Neural crest cell (in vitro differentiated cells): Measurements from ENCODE around the gene ERC2. TPM values are rescaled to one million over a fixed set of nuclear protein-coding genes. Genes with fewer than 3 reads are reported as not detected.

Experiments
- DNase-seq: peaks from one replicate; pipeline ENCODE4 v3.0.0; 2021; ENCODE audit warnings: low read depth, mixed read lengths, low spot score
- H3K27ac Mint-ChIP-seq: one replicate; pipeline ENCODE4 v1.8.0; 2021; ENCODE audit warnings: mild to moderate bottlenecking, mixed read lengths; ENCODE audit not compliant: unreplicated experiment
- H3K27me3 Mint-ChIP-seq: 2 replicates; pipeline ENCODE4 v1.8.0; 2021; ENCODE audit warnings: low read depth, mild to moderate bottlenecking, mixed read lengths
- H3K36me3 Mint-ChIP-seq: 2 replicates; pipeline ENCODE4 v1.8.0; 2021; ENCODE audit warnings: low read depth, mild to moderate bottlenecking, mixed read lengths
- H3K4me1 Mint-ChIP-seq: 2 replicates; pipeline ENCODE4 v1.8.0; 2021; ENCODE audit warnings: mixed read lengths
- H3K4me3 Mint-ChIP-seq: one replicate; pipeline ENCODE4 v1.8.0; 2021; ENCODE audit warnings: mild to moderate bottlenecking, mixed read lengths
- H3K9me3 Mint-ChIP-seq: 2 replicates; pipeline ENCODE4 v1.8.0; 2021; ENCODE audit warnings: mixed read lengths
- CTCF ChIP-seq: fragments of 200-600 bp; sonication (generic); conservative IDR thresholded peaks from 2 replicates; pipeline ENCODE4 v1.5.0; 2021; ENCODE audit warnings: antibody characterized with exemption, mild to moderate bottlenecking
- total RNA-seq: library from RNA; stranded (reverse); gene quantifications from 2 replicates; pipeline ENCODE4 v1.2.1, GENCODE V29; 2021

Gene ERC2
- total RNA-seq, 1 donor from 2014 or later, result 13.5 TPM

GRCh38 chr3:55615039-55615693 is 853.1 kb downstream of the ERC2 start:
- Mint-ChIP-seq H3K36me3 (no peaks in the 10 kb centered on the region), H3K4me1 (peaks cover 20% of the 10 kb centered on the region), H3K27me3 (no peaks in the 10 kb centered on the region), H3K9me3 (no peaks in the 10 kb centered on the region), H3K27ac (no peak overlapping the region), H3K4me3 (peak overlapping the region; percentile 32)
- no peak for TF ChIP-seq CTCF
- DNase-seq, result no peak

GRCh38 chr3:55611121-55611520 is 857.1 kb downstream of the ERC2 start:
- no peak for TF ChIP-seq CTCF
- H3K27me3 Mint-ChIP-seq, result no peaks in the 10 kb centered on the region
- peaks cover under 1% of the 10 kb centered on the region for H3K9me3 Mint-ChIP-seq
- H3K4me1 Mint-ChIP-seq, result peaks cover 22% of the 10 kb centered on the region
- no peak for DNase-seq
- H3K4me3 Mint-ChIP-seq, result no peak overlapping the region
- no peaks in the 10 kb centered on the region for H3K36me3 Mint-ChIP-seq
- no peak overlapping the region for H3K27ac Mint-ChIP-seq

- H3K36me3 Mint-ChIP-seq, result no peaks in the 10 kb centered on the region
- peaks cover 3% of the 10 kb centered on the region for H3K9me3 Mint-ChIP-seq
- no peak overlapping the region for H3K27ac Mint-ChIP-seq
- H3K4me1 Mint-ChIP-seq, result peaks cover 5% of the 10 kb centered on the region
- no peak for DNase-seq
- no peaks in the 10 kb centered on the region for H3K27me3 Mint-ChIP-seq
- peak; percentile 24 for TF ChIP-seq CTCF
- H3K4me3 Mint-ChIP-seq, result no peak overlapping the region
Measured at GRCh38 chr3:55609230-55609827, 858.9 kb downstream of the ERC2 start.

GRCh38 chr3:55608301-55608937 is 859.8 kb downstream of the ERC2 start:
- peaks cover 5% of the 10 kb centered on the region for H3K4me1 Mint-ChIP-seq
- H3K9me3 Mint-ChIP-seq, result peaks cover 3% of the 10 kb centered on the region
- H3K36me3 Mint-ChIP-seq, result no peaks in the 10 kb centered on the region
- no peak overlapping the region for H3K4me3 Mint-ChIP-seq
- no peak for TF ChIP-seq CTCF
- DNase-seq, result no peak
- H3K27me3 Mint-ChIP-seq, result no peaks in the 10 kb centered on the region
- no peak overlapping the region for H3K27ac Mint-ChIP-seq

GRCh38 chr3:55607844-55608243 is 860.4 kb downstream of the ERC2 start:
- Mint-ChIP-seq H3K4me1 (peaks cover 5% of the 10 kb centered on the region), H3K9me3 (peaks cover 3% of the 10 kb centered on the region), H3K27me3 (no peaks in the 10 kb centered on the region), H3K27ac (no peak overlapping the region), H3K36me3 (no peaks in the 10 kb centered on the region), H3K4me3 (no peak overlapping the region)
- DNase-seq, result no peak
- no peak for TF ChIP-seq CTCF
